Trophoblast cell (in vitro differentiated cells and primary cell): Measurements from ENCODE around the gene ZNF678.
A peak's percentile ranks its signal among the peaks of the same experiment; 100 is the strongest.

Experiments
- DNase-seq, 2 donors: peaks; one replicate each; pipeline ENCODE4 v3.0.0-alpha.2; 2016
- H2AFZ ChIP-seq: 2 replicates; pipeline ENCODE4 v1.6.1; 2013; ENCODE audit warnings: low read length, moderate library complexity, mild to moderate bottlenecking; ENCODE audit not compliant: insufficient read depth, poor library complexity
- H2AK5ac ChIP-seq: 2 replicates; pipeline ENCODE4 v1.6.1; 2013; ENCODE audit warnings: mild to moderate bottlenecking, low read length
- H2BK120ac ChIP-seq: 2 replicates; pipeline ENCODE4 v1.6.1; 2013; ENCODE audit warnings: low read length, mild to moderate bottlenecking, moderate library complexity; ENCODE audit not compliant: insufficient read depth, poor library complexity
- H2BK12ac ChIP-seq: 2 replicates; pipeline ENCODE4 v1.6.1; 2013; ENCODE audit warnings: mild to moderate bottlenecking, low read length, moderate library complexity
- H2BK5ac ChIP-seq: 2 replicates; pipeline ENCODE4 v1.6.1; 2013; ENCODE audit warnings: low read length, low read depth, moderate library complexity, mild to moderate bottlenecking; ENCODE audit not compliant: poor library complexity
- H3K14ac ChIP-seq: 2 replicates; pipeline ENCODE4 v1.6.1; 2013; ENCODE audit warnings: mild to moderate bottlenecking, low read length
- H3K18ac ChIP-seq: 2 replicates; pipeline ENCODE4 v1.6.1; 2013; ENCODE audit warnings: mild to moderate bottlenecking, low read length
- H3K23ac ChIP-seq: 2 replicates; pipeline ENCODE4 v1.6.1; 2013; ENCODE audit warnings: low read length
- H3K27ac ChIP-seq: 2 replicates; pipeline ENCODE4 v1.5.1; 2013; ENCODE audit warnings: low read depth, mild to moderate bottlenecking, inconsistent platforms, low read length, moderate library complexity
- H3K27me3 ChIP-seq: 2 replicates; pipeline ENCODE4 v1.6.1; 2013; ENCODE audit warnings: inconsistent platforms, mild to moderate bottlenecking, low read length, moderate library complexity; ENCODE audit not compliant: insufficient read depth
- H3K36me3 ChIP-seq, 2 experiments: 1 replicate in 1 of 2; 2 replicates in 1 of 2; pipeline ENCODE4 v1.6.1; 2013; ENCODE audit warnings: low read length in 2 of 2, mild to moderate bottlenecking in 2 of 2, moderate library complexity in 1 of 2; ENCODE audit not compliant: insufficient read depth in 2 of 2, control insufficient read depth in 1 of 2
- H3K4ac ChIP-seq: 2 replicates; pipeline ENCODE4 v1.6.1; 2013; ENCODE audit warnings: low read depth, mild to moderate bottlenecking, low read length, moderate library complexity
- H3K4me1 ChIP-seq, 2 experiments: 1 replicate in 1 of 2; 2 replicates in 1 of 2; pipeline ENCODE4 v1.6.1; 2013; ENCODE audit warnings: low read length in 2 of 2, mild to moderate bottlenecking in 2 of 2, moderate library complexity in 1 of 2; ENCODE audit not compliant: insufficient read depth in 2 of 2, control insufficient read depth in 1 of 2
- H3K4me2 ChIP-seq: 2 replicates; pipeline ENCODE4 v1.6.1; 2013; ENCODE audit warnings: inconsistent platforms, mild to moderate bottlenecking, low read length, moderate library complexity
- H3K4me3 ChIP-seq: 2 replicates; pipeline ENCODE4 v1.5.1; 2013; ENCODE audit warnings: mild to moderate bottlenecking, low read depth, low read length, inconsistent platforms
- H3K79me1 ChIP-seq: one replicate; pipeline ENCODE4 v1.6.1; 2013; ENCODE audit warnings: low read length
- H3K79me2 ChIP-seq: 2 replicates; pipeline ENCODE4 v1.6.1; 2013; ENCODE audit warnings: low read length, mild to moderate bottlenecking; ENCODE audit not compliant: control insufficient read depth, insufficient read depth, poor library complexity
- H3K9ac ChIP-seq: 2 replicates; pipeline ENCODE4 v1.6.1; 2013; ENCODE audit warnings: mild to moderate bottlenecking, low read length
- H3K9me3 ChIP-seq: 2 replicates; pipeline ENCODE4 v1.6.1; 2013; ENCODE audit warnings: low read depth, mild to moderate bottlenecking, control low read depth, inconsistent platforms, low read length; ENCODE audit not compliant: insufficient read depth
- H4K12ac ChIP-seq: 2 replicates; pipeline ENCODE4 v1.6.1; 2013; ENCODE audit warnings: low read depth, mild to moderate bottlenecking, low read length, moderate library complexity
- H4K8ac ChIP-seq: 2 replicates; pipeline ENCODE4 v1.6.1; 2013; ENCODE audit warnings: low read depth, mild to moderate bottlenecking, low read length, moderate library complexity
- H4K91ac ChIP-seq: one replicate; pipeline ENCODE4 v1.6.1; 2013; ENCODE audit warnings: low read depth, mild to moderate bottlenecking, low read length, moderate library complexity
- WGBS: extraction: QIAGEN DNeasy Blood & Tissue Kit; methylation state at CpG from one replicate; pipeline ENCODE4 v1.1.7; 2013; ENCODE audit warnings: missing lambda C conversion rate; ENCODE audit not compliant: insufficient read length, insufficient coverage; ENCODE audit errors: extremely low coverage; 5-methylcytosine and 5-hydroxymethylcytosine counted together

ZNF678 gene

DNA sequence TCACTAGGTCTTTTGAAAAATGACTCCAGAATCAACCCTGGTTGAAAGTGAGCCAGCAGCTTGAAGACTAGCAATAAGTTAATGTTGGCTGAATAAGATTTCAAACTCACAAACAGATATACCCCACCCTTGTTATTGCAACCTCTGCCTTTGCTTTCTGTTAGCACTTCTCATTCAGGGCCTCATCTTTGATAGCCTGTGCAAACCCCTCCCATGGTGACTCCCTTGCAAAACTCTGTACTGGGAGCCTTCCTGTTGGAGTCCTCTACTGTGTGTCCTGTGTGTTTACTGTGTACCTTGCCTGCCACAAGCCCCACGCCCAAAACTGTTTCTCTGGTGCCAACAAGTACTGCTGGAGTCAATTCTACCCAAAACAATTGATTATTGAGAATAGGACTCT, 50.2 kb downstream of the ZNF678 start:
- H2AK5ac ChIP-seq, result no peak overlapping the region
- H3K9ac ChIP-seq, result no peak overlapping the region
- H3K4ac ChIP-seq, result no peak overlapping the region
- no peak overlapping the region for H4K8ac ChIP-seq
- H2AFZ ChIP-seq, result no peak overlapping the region
- H3K79me2 ChIP-seq, result no peaks in the 10 kb centered on the region
- peaks cover 0 to 1% of the 10 kb centered on the region in 2 experiments for H3K36me3 ChIP-seq
- H2BK5ac ChIP-seq, result no peak overlapping the region
- DNase-seq, result no peak
- no peak overlapping the region for H3K4me2 ChIP-seq
- H3K27me3 ChIP-seq, result no peaks in the 10 kb centered on the region
- H4K12ac ChIP-seq, result no peak overlapping the region
- H3K79me1 ChIP-seq, result no peaks in the 10 kb centered on the region
- H3K23ac ChIP-seq, result no peak overlapping the region
- WGBS, result no CpG with 5 or more reads among the region's 1 CpG
- H3K14ac ChIP-seq, result no peak overlapping the region
- no peak overlapping the region for H2BK120ac ChIP-seq
- no peak overlapping the region for H4K91ac ChIP-seq
- H3K4me3 ChIP-seq, result no peak overlapping the region
- H2BK12ac ChIP-seq, result no peak overlapping the region
- no peak overlapping the region for H3K27ac ChIP-seq
- H3K4me1 ChIP-seq, result no peaks in the 10 kb centered on the region
- H3K9me3 ChIP-seq, result peaks cover 4% of the 10 kb centered on the region
- H3K18ac ChIP-seq, result no peak overlapping the region

DNA sequence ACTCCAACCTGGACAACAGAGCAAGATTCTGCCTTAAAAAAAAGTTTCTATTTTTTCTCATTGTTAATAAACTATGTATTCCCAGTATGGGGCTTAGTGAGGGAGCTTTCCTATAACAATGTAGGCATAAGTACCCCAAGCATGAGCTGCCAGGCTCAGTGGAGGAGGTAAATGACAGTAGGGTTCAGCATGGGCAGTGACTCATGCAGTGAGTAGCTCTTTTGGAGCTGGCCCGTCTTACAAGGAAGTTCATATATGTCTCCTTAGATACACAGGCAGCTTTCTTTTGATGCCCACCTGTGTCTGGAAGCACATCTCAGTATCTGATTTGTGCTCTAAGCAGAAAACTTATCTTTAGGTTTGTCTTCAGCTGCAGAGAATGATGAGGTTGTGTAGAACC, 57.9 kb downstream of the ZNF678 start:
- DNase-seq, result no peak

DNA sequence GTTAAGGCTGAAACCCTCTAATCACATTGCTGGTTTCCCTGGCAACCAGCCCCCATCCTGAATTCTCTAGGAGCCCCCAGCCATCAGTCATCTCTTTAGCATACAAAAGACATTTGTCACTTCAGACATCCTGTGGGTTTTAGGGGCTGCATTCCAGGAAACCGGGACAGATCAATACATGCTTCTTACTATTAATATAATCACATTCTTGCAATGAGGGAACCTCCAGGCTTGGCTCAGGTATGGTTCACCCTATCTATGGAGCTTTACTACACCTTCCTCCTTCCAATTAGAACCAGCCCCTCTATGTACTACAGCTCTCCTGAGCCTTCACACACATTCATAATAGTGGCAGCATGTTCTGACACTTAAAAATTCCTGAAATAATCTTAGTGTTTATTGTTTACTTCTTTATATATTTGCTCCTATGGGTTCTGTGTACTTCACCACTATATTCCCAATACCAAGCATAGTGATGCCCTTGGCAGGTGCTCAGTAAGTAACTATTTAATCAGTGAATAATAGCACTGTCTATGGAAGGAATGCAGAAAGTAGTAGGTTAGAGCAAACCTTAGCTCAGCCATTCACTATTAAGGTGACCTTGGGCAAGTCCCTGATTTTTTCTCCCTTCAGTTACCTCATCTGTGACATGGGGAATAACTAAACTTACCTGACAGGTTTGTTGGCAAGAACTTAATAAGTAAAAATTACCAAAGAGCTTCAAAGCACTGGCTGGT, 59.6 kb downstream of the ZNF678 start:
- no peaks in the 10 kb centered on the region for H3K79me1 ChIP-seq
- H3K4me3 ChIP-seq, result no peak overlapping the region
- H3K4me2 ChIP-seq, result no peak overlapping the region
- H3K4ac ChIP-seq, result no peak overlapping the region
- no peak overlapping the region for H2BK5ac ChIP-seq
- peak; percentile 4 to 53 for DNase-seq
- H4K8ac ChIP-seq, result no peak overlapping the region
- H3K14ac ChIP-seq, result no peak overlapping the region
- H2BK12ac ChIP-seq, result no peak overlapping the region
- H3K27ac ChIP-seq, result no peak overlapping the region
- H3K9ac ChIP-seq, result no peak overlapping the region
- WGBS, result no CpG with 5 or more reads among the region's 1 CpG
- no peak overlapping the region for H2AFZ ChIP-seq
- no peak overlapping the region for H3K23ac ChIP-seq
- H3K27me3 ChIP-seq, result no peaks in the 10 kb centered on the region
- no peaks in the 10 kb centered on the region for H3K4me1 ChIP-seq
- no peak overlapping the region for H2BK120ac ChIP-seq
- H3K36me3 ChIP-seq, result no peaks in the 10 kb centered on the region
- H4K12ac ChIP-seq, result no peak overlapping the region
- H3K18ac ChIP-seq, result no peak overlapping the region
- H3K9me3 ChIP-seq, result peaks cover 5% of the 10 kb centered on the region
- H2AK5ac ChIP-seq, result no peak overlapping the region
- H4K91ac ChIP-seq, result no peak overlapping the region
- H3K79me2 ChIP-seq, result no peaks in the 10 kb centered on the region

More for the DNA sequence above, 57.9 kb downstream of the ZNF678 start:
- Histone ChIP-seq H3K79me2 (no peaks in the 10 kb centered on the region), H3K9ac (no peak overlapping the region), H3K4ac (no peak overlapping the region), H2BK120ac (no peak overlapping the region), H3K14ac (no peak overlapping the region), H3K27ac (no peak overlapping the region), H2AK5ac (no peak overlapping the region), H4K12ac (no peak overlapping the region), H2BK5ac (no peak overlapping the region), H3K4me3 (no peak overlapping the region), H4K91ac (no peak overlapping the region), H3K4me1 (no peaks in the 10 kb centered on the region), H2AFZ (no peak overlapping the region), H3K9me3 (peaks cover 6% of the 10 kb centered on the region), H3K4me2 (no peak overlapping the region), H3K23ac (no peak overlapping the region), H3K18ac (no peak overlapping the region), H3K27me3 (no peaks in the 10 kb centered on the region), H3K79me1 (no peaks in the 10 kb centered on the region), H3K36me3 (no peaks in the 10 kb centered on the region), H2BK12ac (no peak overlapping the region), H4K8ac (no peak overlapping the region)
- no CpG with 5 or more reads among the region's 1 CpG for WGBS

DNA sequence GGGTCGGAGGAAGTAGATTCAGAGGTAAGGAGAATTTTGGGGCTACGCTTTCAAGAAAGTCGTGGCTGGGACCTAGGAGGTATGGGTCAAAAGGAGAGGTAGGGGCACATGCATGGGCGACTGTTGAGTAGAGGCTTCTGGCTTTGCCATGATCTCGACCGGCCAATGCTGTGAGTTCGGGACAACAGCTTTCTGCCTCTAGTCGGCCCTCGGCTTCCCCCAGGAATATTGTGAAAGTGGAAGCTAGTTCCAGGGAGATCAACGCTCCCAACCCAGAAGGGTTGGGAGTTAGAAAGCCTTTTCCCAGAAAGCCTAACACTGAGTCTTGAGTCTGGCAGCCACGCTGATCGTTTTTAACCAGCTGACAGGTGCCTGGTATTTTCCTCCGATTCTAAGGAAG, 69.0 kb downstream of the ZNF678 start:
- Histone ChIP-seq H3K4me3 (no peak overlapping the region), H3K4me2 (no peak overlapping the region), H3K9ac (no peak overlapping the region), H3K23ac (no peak overlapping the region), H3K27ac (no peak overlapping the region), H2AFZ (no peak overlapping the region), H4K12ac (no peak overlapping the region), H3K4ac (no peak overlapping the region), H3K79me1 (no peaks in the 10 kb centered on the region), H3K4me1 (no peaks in the 10 kb centered on the region), H3K27me3 (no peaks in the 10 kb centered on the region), H2BK5ac (no peak overlapping the region), H2AK5ac (no peak overlapping the region), H3K18ac (no peak overlapping the region), H3K14ac (no peak overlapping the region), H4K91ac (no peak overlapping the region), H4K8ac (no peak overlapping the region), H2BK120ac (no peak overlapping the region), H2BK12ac (no peak overlapping the region), H3K9me3 (peaks cover 7% of the 10 kb centered on the region), H3K36me3 (no peaks in the 10 kb centered on the region), H3K79me2 (no peaks in the 10 kb centered on the region)
- no CpG with 5 or more reads among the region's 13 CpGs for WGBS
- no peak for DNase-seq
